Breast epithelium (tissue), 4 donors: Measurements from ENCODE around the gene FBXO27. TPM values are rescaled to one million over a fixed set of nuclear protein-coding genes. Genes with fewer than 3 reads are reported as not detected.

ENCODE experiments used
- DNase-seq, 2 donors: peaks; one replicate each; pipeline ENCODE4 v3.0.0-alpha.2; 2019; ENCODE audit warnings: low spot score in 2 of 2
- H3K27ac ChIP-seq, 2 donors: fragments of 200-600 bp; sonication (generic) in 1 of 2; one replicate each; pipeline ENCODE4 v1.5.1; 2016 to 2019; ENCODE audit warnings: mild to moderate bottlenecking in 1 of 2
- H3K27me3 ChIP-seq, 2 donors: fragments of 200-600 bp; sonication (generic) in 1 of 2; one replicate each; pipeline versions ENCODE4 v1.5.1 to v1.6.0; 2017 to 2019; ENCODE audit warnings: control low read depth in 1 of 2, mild to moderate bottlenecking in 1 of 2
- H3K36me3 ChIP-seq: fragments of 200-600 bp; one replicate; pipeline ENCODE4 v1.5.1; 2019
- H3K4me1 ChIP-seq, 2 donors: fragments of 200-600 bp; sonication (generic); one replicate each; pipeline ENCODE4 v1.5.1; 2016 to 2019; ENCODE audit warnings: control low read depth in 1 of 2
- H3K4me3 ChIP-seq, 3 donors: fragments of 200-600 bp; sonication (generic); 1 replicate in 2 of 3; 2 replicates in 1 of 3; pipeline ENCODE4 v1.5.1; 2016 to 2019; ENCODE audit warnings: mild to moderate bottlenecking in 3 of 3, moderate library complexity in 2 of 3
- H3K9me3 ChIP-seq, 2 donors: fragments of 200-600 bp; sonication (generic) in 1 of 2; one replicate each; pipeline ENCODE4 v1.5.1; 2016 to 2019; ENCODE audit warnings: control low read depth in 1 of 2
- POLR2A ChIP-seq: fragments of 450-650 bp; IDR thresholded peaks from one replicate; pipeline ENCODE4 v1.6.1; 2016; ENCODE audit warnings: antibody characterized with exemption, mild to moderate bottlenecking, moderate library complexity
- POLR2AphosphoS5 ChIP-seq, 3 donors: sonication (generic); formaldehyde crosslinking; IDR thresholded peaks; one replicate each; pipeline ENCODE4 v1.6.1; 2017; ENCODE audit warnings: antibody characterized with exemption in 3 of 3
- intact Hi-C: fragments of 100-400 bp; cut with DNase I; formaldehyde crosslinking; loops from one replicate; pipeline ENCODE4 v1.15.1; 2023; ENCODE audit warnings: low total_unique reads
- total RNA-seq, 3 donors: library from RNA; depleted of rRNA; stranded (reverse); fragments of >200 nt; gene quantifications; one replicate each; pipeline ENCODE4 v1.1.0, GENCODE V29; 2016
- TF ChIP-seq, protein P1 (sequence below), 3 donors: fragments of 450-650 bp; IDR thresholded peaks; one replicate each; pipeline ENCODE4 v1.5.1; 2016 to 2017; ENCODE audit warnings: antibody characterized with exemption in 3 of 3, mild to moderate bottlenecking in 3 of 3, moderate library complexity in 3 of 3

The FBXO27 gene
- total RNA-seq, 3 donors from 2014 or later: 2.6 to 7.2 (median 5.1) TPM

DNA sequence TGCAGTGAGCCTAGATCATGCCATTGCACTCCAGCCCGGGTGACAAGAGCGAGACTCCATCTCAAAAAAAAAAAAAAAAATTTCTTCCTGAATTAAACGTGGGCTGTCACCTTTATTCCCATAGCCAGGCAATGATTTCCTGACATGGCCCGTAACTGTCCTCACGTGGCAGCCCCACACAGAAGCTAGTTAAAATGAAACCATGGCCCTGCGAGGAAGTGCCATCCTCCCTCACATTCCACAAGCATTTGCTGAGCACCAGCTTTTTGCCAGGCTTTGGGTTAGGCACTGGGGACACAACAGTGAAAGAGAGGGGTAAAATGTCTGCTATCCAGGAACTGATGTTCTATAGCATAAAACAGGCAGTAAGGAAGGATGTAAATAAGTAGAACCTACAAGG, 13.2 kb upstream of the FBXO27 start:
- Histone ChIP-seq H3K9me3 (no peaks in the 10 kb centered on the region), H3K4me3 (no peak overlapping the region), H3K4me1 (no peaks in the 10 kb centered on the region), H3K27ac (no peak overlapping the region), H3K27me3 (no peaks in the 10 kb centered on the region), H3K36me3 (no peaks in the 10 kb centered on the region)
- intact Hi-C loops: no loop called here
- TF ChIP-seq POLR2A: no peak
- TF ChIP-seq, protein P1, sequence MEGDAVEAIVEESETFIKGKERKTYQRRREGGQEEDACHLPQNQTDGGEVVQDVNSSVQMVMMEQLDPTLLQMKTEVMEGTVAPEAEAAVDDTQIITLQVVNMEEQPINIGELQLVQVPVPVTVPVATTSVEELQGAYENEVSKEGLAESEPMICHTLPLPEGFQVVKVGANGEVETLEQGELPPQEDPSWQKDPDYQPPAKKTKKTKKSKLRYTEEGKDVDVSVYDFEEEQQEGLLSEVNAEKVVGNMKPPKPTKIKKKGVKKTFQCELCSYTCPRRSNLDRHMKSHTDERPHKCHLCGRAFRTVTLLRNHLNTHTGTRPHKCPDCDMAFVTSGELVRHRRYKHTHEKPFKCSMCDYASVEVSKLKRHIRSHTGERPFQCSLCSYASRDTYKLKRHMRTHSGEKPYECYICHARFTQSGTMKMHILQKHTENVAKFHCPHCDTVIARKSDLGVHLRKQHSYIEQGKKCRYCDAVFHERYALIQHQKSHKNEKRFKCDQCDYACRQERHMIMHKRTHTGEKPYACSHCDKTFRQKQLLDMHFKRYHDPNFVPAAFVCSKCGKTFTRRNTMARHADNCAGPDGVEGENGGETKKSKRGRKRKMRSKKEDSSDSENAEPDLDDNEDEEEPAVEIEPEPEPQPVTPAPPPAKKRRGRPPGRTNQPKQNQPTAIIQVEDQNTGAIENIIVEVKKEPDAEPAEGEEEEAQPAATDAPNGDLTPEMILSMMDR (IDR thresholded peaks at IDR 0.05): no peak
- no peak for TF ChIP-seq POLR2AphosphoS5 (IDR thresholded peaks at IDR 0.05)
- no peak for DNase-seq

- intact Hi-C loops: no loop called here
- TF ChIP-seq POLR2A: no peak
- TF ChIP-seq, protein P1 (IDR thresholded peaks at IDR 0.05): no peak
- TF ChIP-seq POLR2AphosphoS5 (IDR thresholded peaks at IDR 0.05): no peak
- H3K27ac ChIP-seq: no peak overlapping the region
- peak in 1 of 2 donors; percentile 32 for DNase-seq
- H3K36me3 ChIP-seq: no peaks in the 10 kb centered on the region
- no peaks in the 10 kb centered on the region for H3K9me3 ChIP-seq
- H3K4me3 ChIP-seq: no peak overlapping the region
- H3K4me1 ChIP-seq: no peaks in the 10 kb centered on the region
- no peaks in the 10 kb centered on the region for H3K27me3 ChIP-seq
Measured at GRCh38 chr19:39038098-39038497, 5.7 kb upstream of the FBXO27 start.

- Histone ChIP-seq H3K4me1 (no peaks in the 10 kb centered on the region), H3K36me3 (no peaks in the 10 kb centered on the region), H3K9me3 (no peaks in the 10 kb centered on the region), H3K27ac (no peak overlapping the region), H3K4me3 (no peak overlapping the region), H3K27me3 (no peaks in the 10 kb centered on the region)
- no peak for TF ChIP-seq POLR2AphosphoS5 (IDR thresholded peaks at IDR 0.05)
- TF ChIP-seq, protein P1 (IDR thresholded peaks at IDR 0.05): no peak
- no peak for TF ChIP-seq POLR2A
- intact Hi-C loops: no loop called here
- no peak for DNase-seq
Measured at GRCh38 chr19:39037194-39037593, 4.8 kb upstream of the FBXO27 start.

DNA sequence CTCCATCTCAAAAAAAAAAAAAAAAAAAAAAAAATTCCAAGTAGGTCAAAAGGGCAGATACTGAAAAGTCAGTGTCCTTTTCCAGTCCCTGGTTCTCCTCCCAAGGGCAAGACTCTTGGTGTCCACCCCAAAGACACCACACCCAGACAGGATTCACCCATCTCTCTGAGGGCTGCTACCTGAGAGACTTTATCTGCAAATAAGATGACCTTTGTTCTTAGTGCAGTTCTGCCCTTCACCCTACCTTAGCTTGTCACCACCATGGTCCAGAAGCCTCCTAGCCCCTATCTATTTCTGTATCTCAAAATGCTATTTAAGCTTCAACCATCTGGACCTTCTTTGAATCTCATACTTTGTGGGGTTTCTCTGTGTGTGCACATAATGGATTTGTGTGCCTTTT, 4.2 kb upstream of the FBXO27 start:
- Histone ChIP-seq H3K36me3 (no peaks in the 10 kb centered on the region), H3K27me3 (no peaks in the 10 kb centered on the region), H3K4me3 (no peak overlapping the region), H3K4me1 (no peaks in the 10 kb centered on the region), H3K27ac (no peak overlapping the region), H3K9me3 (no peaks in the 10 kb centered on the region)
- no peak for DNase-seq
- intact Hi-C loops: no loop called here
- TF ChIP-seq POLR2AphosphoS5 (IDR thresholded peaks at IDR 0.05): no peak
- TF ChIP-seq, protein P1 (IDR thresholded peaks at IDR 0.05): no peak
- no peak for TF ChIP-seq POLR2A

DNA sequence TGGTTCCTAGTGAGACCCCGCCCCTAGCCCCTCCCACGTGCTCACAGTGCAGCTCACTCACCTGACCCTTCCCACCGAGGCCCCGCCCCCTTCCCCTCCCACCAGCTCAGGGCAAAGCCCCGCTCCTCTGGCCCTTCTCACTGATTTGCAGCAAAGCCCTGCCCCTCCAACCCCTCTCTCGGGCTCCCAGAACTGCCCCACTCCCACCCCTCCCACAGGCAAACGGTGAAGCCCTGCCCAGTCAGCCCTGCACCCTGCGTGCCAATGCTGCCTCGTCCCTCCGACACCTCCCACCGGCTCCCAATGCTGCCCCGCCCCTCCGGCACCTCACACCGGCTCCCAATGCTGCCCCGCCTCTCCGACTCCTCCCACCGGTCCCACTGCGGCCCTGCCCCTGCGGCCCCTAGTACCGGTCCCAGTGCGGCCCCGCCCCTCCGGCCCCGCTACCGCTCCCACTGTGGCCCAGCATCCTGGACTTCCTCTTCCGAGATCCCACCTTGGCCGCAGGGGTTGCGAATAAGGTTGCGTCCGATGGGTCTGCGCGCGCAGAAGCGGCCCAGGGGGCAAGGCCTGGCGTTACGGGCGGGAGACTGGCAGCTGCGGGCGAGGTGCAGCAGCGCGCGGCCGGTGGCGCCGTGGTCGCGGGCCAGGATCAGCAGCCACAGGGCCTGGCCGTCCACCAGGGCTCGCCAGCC, 834 bp downstream of the FBXO27 start:
- no peaks in the 10 kb centered on the region for H3K27me3 ChIP-seq
- no peaks in the 10 kb centered on the region for H3K36me3 ChIP-seq
- intact Hi-C loops: no loop called here
- peak overlapping the region; percentile 48 to 79 (median 73) for H3K4me3 ChIP-seq
- DNase-seq: peak; percentile 93 to 95
- H3K27ac ChIP-seq: peak overlapping the region; percentile 80 to 82
- H3K4me1 ChIP-seq: no peaks in the 10 kb centered on the region
- H3K9me3 ChIP-seq: no peaks in the 10 kb centered on the region
- TF ChIP-seq, protein P1 (IDR thresholded peaks at IDR 0.05): no peak
- TF ChIP-seq POLR2AphosphoS5 (IDR thresholded peaks at IDR 0.05) (no peak), POLR2A (no peak)
